IMR-90 (cell line): Measurements from ENCODE around the gene CYP11A1. TPM values are rescaled to one million over a fixed set of nuclear protein-coding genes. Genes with fewer than 3 reads are reported as not detected.
A peak's percentile ranks its signal among the peaks of the same experiment; 100 is the strongest.

Experiments used
- ATAC-seq: fragments of 200-7000 bp; cut with Tn5 transposase; 2 replicates; pipeline ENCODE4 v1.9.1; 2020; ENCODE audit warnings: low read depth, mild to moderate bottlenecking, moderate library complexity
- BruUV-seq: library from RNA; stranded (reverse); fragments of 400-500 nt; replicated peaks from 2 replicates; lab custom pipeline; 2021; lab: Mats Ljungman, UMichigan
- CTCF ChIA-PET: fragments of 300-600 bp; formaldehyde crosslinking; extraction: SDS; loops from one replicate; lab custom pipeline; 2021; ENCODE audit warnings: antibody characterized with exemption; lab: Yijun Ruan, JAX
- POLR2A ChIA-PET: fragments of 300-600 bp; sonication (Branson Sonifier 250); formaldehyde crosslinking; loops from one replicate; lab custom pipeline; 2022; ENCODE audit warnings: antibody characterized with exemption; ENCODE audit not compliant: unreplicated experiment; lab: Charles Lee
- DNase-seq: peaks from one replicate; pipeline ENCODE4 v3.0.0; 2013
- H2AFZ ChIP-seq: replicated peaks from 2 replicates; pipeline ENCODE3; 2013; ENCODE audit warnings: low read length, mild to moderate bottlenecking; ENCODE audit not compliant: poor library complexity
- H2AK5ac ChIP-seq: 2 replicates; pipeline ENCODE4 v1.6.1; 2013; ENCODE audit warnings: low read depth, low read length, inconsistent platforms
- H2AK9ac ChIP-seq: replicated peaks from 2 replicates; pipeline ENCODE3; 2013; ENCODE audit warnings: mild to moderate bottlenecking, low read depth, low read length, moderate library complexity; ENCODE audit not compliant: poor library complexity
- H2BK120ac ChIP-seq: 2 replicates; pipeline ENCODE4 v1.6.1; 2013; ENCODE audit warnings: low read depth, low read length, inconsistent platforms
- H2BK15ac ChIP-seq: 3 replicates; pipeline ENCODE4 v1.6.1; 2013; ENCODE audit warnings: low read depth, low read length, inconsistent platforms
- H2BK20ac ChIP-seq: 2 replicates; pipeline ENCODE4 v1.6.1; 2013; ENCODE audit warnings: low read depth, mild to moderate bottlenecking, inconsistent platforms, low read length, moderate library complexity
- H2BK5ac ChIP-seq: 2 replicates; pipeline ENCODE4 v1.6.1; 2013; ENCODE audit warnings: mild to moderate bottlenecking, low read depth, low read length, inconsistent platforms; ENCODE audit not compliant: poor library complexity, severe bottlenecking
- H3K14ac ChIP-seq: replicated peaks from 2 replicates; pipeline ENCODE4 v1.6.1; 2013; ENCODE audit warnings: low read depth, low read length, inconsistent platforms
- H3K18ac ChIP-seq: 2 replicates; pipeline ENCODE4 v1.6.1; 2013; ENCODE audit warnings: low read depth, low read length, control low read depth
- H3K23ac ChIP-seq: 2 replicates; pipeline ENCODE4 v1.6.1; 2013; ENCODE audit warnings: low read depth, low read length, inconsistent platforms
- H3K27ac ChIP-seq: 2 replicates; pipeline ENCODE4 v1.5.1; 2013; ENCODE audit warnings: mild to moderate bottlenecking, control low read depth, low read length; ENCODE audit not compliant: insufficient read depth
- H3K27me3 ChIP-seq: 2 replicates; pipeline ENCODE4 v1.6.1; 2013; ENCODE audit warnings: low read length; ENCODE audit not compliant: control insufficient read depth, insufficient read depth
- H3K36me3 ChIP-seq: 2 replicates; pipeline ENCODE4 v1.6.1; 2013; ENCODE audit warnings: low read length, mixed read lengths; ENCODE audit not compliant: control insufficient read depth, insufficient read depth
- H3K4ac ChIP-seq: 2 replicates; pipeline ENCODE4 v1.6.1; 2013; ENCODE audit warnings: low read depth, low read length, inconsistent platforms
- H3K4me1 ChIP-seq: 2 replicates; pipeline ENCODE4 v1.6.1; 2013; ENCODE audit warnings: low read length, mixed read lengths; ENCODE audit not compliant: control insufficient read depth, insufficient read depth
- H3K4me2 ChIP-seq: 2 replicates; pipeline ENCODE4 v1.6.1; 2013; ENCODE audit warnings: low read depth, mild to moderate bottlenecking, control low read depth, low read length, moderate library complexity
- H3K4me3 ChIP-seq: 2 replicates; pipeline ENCODE4 v1.5.1; 2013; ENCODE audit warnings: low read depth, mild to moderate bottlenecking, control low read depth, low read length, moderate library complexity; ENCODE audit not compliant: insufficient read depth
- H3K56ac ChIP-seq: 2 replicates; pipeline ENCODE4 v1.6.1; 2013; ENCODE audit warnings: low read length, inconsistent platforms; ENCODE audit not compliant: insufficient read depth; ENCODE audit errors: extremely low read depth
- H3K79me1 ChIP-seq, 2 experiments: 2 replicates each; pipeline ENCODE4 v1.6.1; 2013; ENCODE audit warnings: low read length in 2 of 2, inconsistent platforms in 1 of 2, low read depth in 1 of 2
- H3K9ac ChIP-seq: 2 replicates; pipeline ENCODE4 v1.6.1; 2013; ENCODE audit warnings: low read depth, low read length, control low read depth
- H3K9me1 ChIP-seq: 2 replicates; pipeline ENCODE4 v1.6.1; 2013; ENCODE audit warnings: low read length, inconsistent platforms; ENCODE audit not compliant: insufficient read depth
- H3K9me3 ChIP-seq: 2 replicates; pipeline ENCODE4 v1.6.1; 2013; ENCODE audit warnings: low read length; ENCODE audit not compliant: control insufficient read depth, insufficient read depth
- H4K20me1 ChIP-seq: 2 replicates; pipeline ENCODE4 v1.6.1; 2013; ENCODE audit warnings: low read length, inconsistent platforms; ENCODE audit not compliant: insufficient read depth
- H4K5ac ChIP-seq: 2 replicates; pipeline ENCODE4 v1.6.1; 2013; ENCODE audit warnings: mild to moderate bottlenecking, low read depth, low read length, control low read depth
- H4K8ac ChIP-seq, 2 experiments: 2 replicates each; pipeline ENCODE4 v1.6.1; 2013; ENCODE audit warnings: low read depth in 2 of 2, low read length in 2 of 2, control low read depth in 1 of 2, inconsistent platforms in 1 of 2
- H4K91ac ChIP-seq: 2 replicates; pipeline ENCODE4 v1.6.1; 2013; ENCODE audit warnings: low read depth, low read length, inconsistent platforms; ENCODE audit not compliant: insufficient read depth
- BHLHE40 ChIP-seq: fragments of 150-350 bp; IDR thresholded peaks from 2 replicates; pipeline ENCODE4 v1.6.1; 2016; ENCODE audit warnings: mild to moderate bottlenecking, low read depth, low read length
- CHD1 ChIP-seq: IDR thresholded peaks from 2 replicates; pipeline ENCODE4 v1.6.1; 2012; ENCODE audit warnings: low read depth, low read length, improper control_type of control experiment
- CTCF ChIP-seq: conservative IDR thresholded peaks from 2 replicates; pipeline ENCODE4 v1.5.1; 2012; ENCODE audit warnings: mild to moderate bottlenecking, low read depth, low read length, improper control_type of control experiment
- FOS ChIP-seq: fragments of 150-350 bp; IDR thresholded peaks from 2 replicates; pipeline ENCODE4 v1.6.1; 2016; ENCODE audit warnings: low read depth, low read length
- MAFK ChIP-seq: IDR thresholded peaks from 2 replicates; pipeline ENCODE4 v1.6.1; 2012; ENCODE audit warnings: low read depth, low read length, improper control_type of control experiment
- MAZ ChIP-seq: IDR thresholded peaks from 2 replicates; pipeline ENCODE4 v1.6.1; 2012; ENCODE audit warnings: low read depth, mild to moderate bottlenecking, low read length, improper control_type of control experiment, moderate library complexity, borderline replicate concordance
- NFE2L2 ChIP-seq: fragments of 150-350 bp; IDR thresholded peaks from 2 replicates; pipeline ENCODE4 v1.6.1; 2016; ENCODE audit warnings: low read depth, mild to moderate bottlenecking, low read length
- POLR2A ChIP-seq: IDR thresholded peaks from 2 replicates; pipeline ENCODE4 v1.6.1; 2012; ENCODE audit warnings: mild to moderate bottlenecking, low read depth, low read length
- RAD21 ChIP-seq: IDR thresholded peaks from 2 replicates; pipeline ENCODE4 v1.6.1; 2012; ENCODE audit warnings: low read length, improper control_type of control experiment
- RFX5 ChIP-seq: IDR thresholded peaks from 2 replicates; pipeline ENCODE4 v1.8.0; 2012; ENCODE audit warnings: low read depth, mild to moderate bottlenecking, low read length, moderate library complexity
- USF2 ChIP-seq: fragments of 150-350 bp; IDR thresholded peaks from 2 replicates; pipeline ENCODE4 v1.6.1; 2017; ENCODE audit warnings: mild to moderate bottlenecking, antibody characterized with exemption, low read length, low read depth
- WGBS, 2 experiments: methylation state at CpG; one replicate each; pipeline versions ENCODE4 v1.1.5 to v1.1.7; 2013; ENCODE audit warnings: missing lambda C conversion rate in 2 of 2; ENCODE audit not compliant: insufficient read length in 1 of 2; ENCODE audit errors: extremely low coverage in 2 of 2; 5-methylcytosine and 5-hydroxymethylcytosine counted together
- dilution Hi-C: fragments of 300-500 bp; cut with HindIII; formaldehyde crosslinking; loops from one replicate; pipeline ENCODE4 v1.14.3; 2018; ENCODE audit warnings: low sequenced_read_pairs; ENCODE audit not compliant: unreplicated experiment
- in situ Hi-C: fragments of 300-500 bp; cut with MboI; formaldehyde crosslinking; loops from 3 replicates; pipeline ENCODE4 v1.14.3; 2019; ENCODE audit warnings: low sequenced_read_pairs, inconsistent platforms, mixed read lengths
- intact Hi-C: fragments of 100-400 bp; cut with micrococcal nuclease; formaldehyde crosslinking; loops from 2 replicates; pipeline ENCODE4 v1.10.0; 2022
- polyA plus RNA-seq, 3 experiments: library from polyadenylated mRNA; depleted of rRNA; stranded (reverse); fragments of >200 nt; gene quantifications; 2 replicates each; pipeline ENCODE4 v1.2.3, GENCODE V29; 2012; ENCODE audit warnings: low replicate concordance in 1 of 3
- total RNA-seq: library from RNA; depleted of rRNA; stranded (reverse); fragments of >200 nt; gene quantifications from 2 replicates; pipeline ENCODE4 v1.2.3, GENCODE V29; 2012

CYP11A1 gene
- total and polyA plus RNA-seq, 2 of the 4 experiments (the other 2 are of a cell fraction) = 0.18 to 0.50 TPM

- H3K18ac ChIP-seq = no peak overlapping the region; the same call in 1 of the 2 replicates
- peak overlapping the region; percentile 5; the same call in 1 of the 2 replicates for H4K5ac ChIP-seq
- 0 out of 3 replicates have a peak overlapping the region, but pooled peaks have one; percentile 23 for H2BK15ac ChIP-seq
- peak overlapping the region; percentile 56 for H2AK5ac ChIP-seq
- peak overlapping the region; percentile 20; the same call in 1 of the 2 replicates for H3K14ac ChIP-seq
- no peak overlapping the region for H3K9ac ChIP-seq
- CTCF ChIA-PET = no interaction called here
- peak overlapping the region; percentile 58; the same call in 1 of the 2 replicates for H4K91ac ChIP-seq
- H4K8ac ChIP-seq = peak overlapping the region in 1 of 2 experiments; percentile 41; a peak in 2 of 4 replicates
- H3K23ac ChIP-seq = peak overlapping the region; percentile 11; the same call in 1 of the 2 replicates
- peaks cover 48% of the 10 kb centered on the region for H3K9me1 ChIP-seq
- no peak overlapping the region for H3K56ac ChIP-seq
- H2AFZ ChIP-seq = peak overlapping the region; percentile 82
- POLR2A ChIA-PET = no interaction called here
- H2BK5ac ChIP-seq = peak overlapping the region; percentile 10
- dilution Hi-C loops = no loop called here
- peaks cover 36% of the 10 kb centered on the region for H3K4me1 ChIP-seq
- H3K27ac ChIP-seq = no peak overlapping the region
- H3K9me3 ChIP-seq = no peaks in the 10 kb centered on the region
- no peaks in the 10 kb centered on the region for H3K27me3 ChIP-seq
- in situ Hi-C loops = no loop called here
- H3K79me1 ChIP-seq = peaks cover 0 to 34% of the 10 kb centered on the region in 2 experiments; a peak in 2 of 4 replicates
- 89% methylated on average over 5 of the region's 10 CpGs; no CpG with 5 or more reads in 1 of the 2 experiments for WGBS, 2 experiments
- H3K4ac ChIP-seq = peak overlapping the region; percentile 11; the same call in 1 of the 2 replicates
- H3K4me2 ChIP-seq = no peak overlapping the region
- no peak for TF ChIP-seq FOS
- TF ChIP-seq USF2 = no peak
- TF ChIP-seq BHLHE40 = no peak
- TF ChIP-seq NFE2L2 = no peak
- TF ChIP-seq MAFK = no peak
- TF ChIP-seq RAD21 = no peak
- TF ChIP-seq CHD1 = no peak
- no peak for TF ChIP-seq CTCF
- no peak for TF ChIP-seq POLR2A
- TF ChIP-seq RFX5 = no peak
- no peak for TF ChIP-seq MAZ
- peak overlapping the region; percentile 31 for H2BK120ac ChIP-seq
- H3K36me3 ChIP-seq = no peaks in the 10 kb centered on the region
- H4K20me1 ChIP-seq = no peaks in the 10 kb centered on the region
- intact Hi-C loops = no loop called here
- ATAC-seq (no peak), DNase-seq (no peak)
- H2BK20ac ChIP-seq = 0 out of 2 replicates have a peak overlapping the region, but pooled peaks have one; percentile 37
- BruUV-seq = no TSS peak
- peak overlapping the region; percentile 79 for H2AK9ac ChIP-seq
- H3K4me3 ChIP-seq = no peak overlapping the region
Measured at GRCh38 chr15:74403588-74403919, 36.1 kb upstream of the CYP11A1 start.
